Peyer's patch (tissue), 4 donors: Measurements from ENCODE around the gene TBX1. TPM values are rescaled to one million over a fixed set of nuclear protein-coding genes. Genes with fewer than 3 reads are reported as not detected.

ENCODE experiments used
- DNase-seq, 3 donors: peaks; one replicate each; pipeline ENCODE4 v3.0.0-alpha.2; 2017 to 2019
- H3K27ac ChIP-seq, 4 donors: fragments of 200-600 bp; sonication (generic); one replicate each; pipeline ENCODE4 v1.5.1; 2016 to 2019
- H3K27me3 ChIP-seq, 2 donors: fragments of 200-600 bp; sonication (generic); one replicate each; pipeline ENCODE4 v1.5.1; 2019
- H3K36me3 ChIP-seq, 3 donors: fragments of 200-600 bp; sonication (generic); one replicate each; pipeline ENCODE4 v1.5.1; 2016 to 2019
- H3K4me1 ChIP-seq, 4 donors: fragments of 200-600 bp; sonication (generic); one replicate each; pipeline ENCODE4 v1.5.1; 2016 to 2019
- H3K4me3 ChIP-seq, 4 donors: fragments of 200-600 bp; sonication (generic); 1 replicate in 3 of 4; 2 replicates in 1 of 4; pipeline ENCODE4 v1.5.1; 2016 to 2019; ENCODE audit warnings: mild to moderate bottlenecking in 1 of 4
- H3K9me3 ChIP-seq, 4 donors: fragments of 200-600 bp; sonication (generic); one replicate each; pipeline ENCODE4 v1.5.1; 2016 to 2019; ENCODE audit warnings: mild to moderate bottlenecking in 1 of 4
- POLR2A ChIP-seq, 2 donors: fragments of 450-650 bp; IDR thresholded peaks; one replicate each; pipeline ENCODE4 v1.5.1; 2017; ENCODE audit warnings: antibody characterized with exemption in 2 of 2, mild to moderate bottlenecking in 2 of 2, moderate library complexity in 2 of 2
- total RNA-seq, 4 donors: library from RNA; depleted of rRNA; stranded (reverse); fragments of >200 nt; gene quantifications; one replicate each; pipeline ENCODE4 v1.1.0, GENCODE V29; 2016
- TF ChIP-seq, protein P1 (sequence below), 6 experiments: fragments of 450-650 bp in 4 of 6; fragments of 200-600 bp in 2 of 6; sonication (generic) in 1 of 6; IDR thresholded peaks; one replicate each; pipeline ENCODE4 v1.5.1; 2017 to 2019; ENCODE audit warnings: antibody characterized with exemption in 6 of 6, mild to moderate bottlenecking in 3 of 6, moderate library complexity in 1 of 6

Gene TBX1
- total RNA-seq, 4 donors from 2014 or later, result 0.70 to 4.1 (median 1.1) TPM; not detected in 1

DNA sequence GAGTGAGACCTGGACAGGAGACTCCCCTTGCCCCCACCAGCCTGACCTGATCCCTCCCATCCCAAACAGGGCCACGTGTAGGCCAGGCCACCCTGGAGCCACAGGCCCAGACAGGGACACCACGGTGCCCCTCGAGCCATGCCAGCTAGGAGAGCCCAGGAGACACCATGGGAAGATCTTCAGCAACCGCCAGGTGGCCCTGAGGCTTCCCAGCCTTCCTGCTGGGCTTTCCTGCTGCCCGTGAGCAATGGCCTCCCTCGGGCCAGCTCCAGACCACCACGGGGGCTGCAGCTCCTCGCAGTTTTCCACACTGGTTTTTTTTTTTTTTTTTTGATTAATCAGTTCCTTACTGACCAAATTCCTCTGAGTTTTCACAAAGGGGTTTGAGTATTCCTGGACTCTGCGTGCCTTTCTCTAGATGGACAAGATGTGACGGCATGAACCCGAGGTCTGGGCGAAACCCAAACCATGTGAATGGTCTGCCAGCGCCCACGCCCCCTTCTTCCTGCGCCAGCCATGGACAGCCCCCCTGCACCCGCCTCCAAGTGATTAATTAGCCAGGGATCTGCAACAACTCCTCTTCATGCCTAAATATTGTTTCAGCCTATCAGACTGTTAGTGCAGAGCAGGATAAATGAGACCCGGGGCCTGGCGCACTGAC lies 40.9 kb downstream of the TBX1 start:
- H3K27me3 ChIP-seq, result no peaks in the 10 kb centered on the region
- H3K4me3 ChIP-seq, result no peak overlapping the region
- H3K27ac ChIP-seq, result no peak overlapping the region
- H3K9me3 ChIP-seq, result no peaks in the 10 kb centered on the region
- TF ChIP-seq POLR2A (IDR thresholded peaks at IDR 0.05), result no peak
- TF ChIP-seq, protein P1, sequence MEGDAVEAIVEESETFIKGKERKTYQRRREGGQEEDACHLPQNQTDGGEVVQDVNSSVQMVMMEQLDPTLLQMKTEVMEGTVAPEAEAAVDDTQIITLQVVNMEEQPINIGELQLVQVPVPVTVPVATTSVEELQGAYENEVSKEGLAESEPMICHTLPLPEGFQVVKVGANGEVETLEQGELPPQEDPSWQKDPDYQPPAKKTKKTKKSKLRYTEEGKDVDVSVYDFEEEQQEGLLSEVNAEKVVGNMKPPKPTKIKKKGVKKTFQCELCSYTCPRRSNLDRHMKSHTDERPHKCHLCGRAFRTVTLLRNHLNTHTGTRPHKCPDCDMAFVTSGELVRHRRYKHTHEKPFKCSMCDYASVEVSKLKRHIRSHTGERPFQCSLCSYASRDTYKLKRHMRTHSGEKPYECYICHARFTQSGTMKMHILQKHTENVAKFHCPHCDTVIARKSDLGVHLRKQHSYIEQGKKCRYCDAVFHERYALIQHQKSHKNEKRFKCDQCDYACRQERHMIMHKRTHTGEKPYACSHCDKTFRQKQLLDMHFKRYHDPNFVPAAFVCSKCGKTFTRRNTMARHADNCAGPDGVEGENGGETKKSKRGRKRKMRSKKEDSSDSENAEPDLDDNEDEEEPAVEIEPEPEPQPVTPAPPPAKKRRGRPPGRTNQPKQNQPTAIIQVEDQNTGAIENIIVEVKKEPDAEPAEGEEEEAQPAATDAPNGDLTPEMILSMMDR (IDR thresholded peaks at IDR 0.05), result no peak
- peaks cover 0 to 5% (median 0%) of the 10 kb centered on the region in 4 donors for H3K4me1 ChIP-seq
- H3K36me3 ChIP-seq, result no peaks in the 10 kb centered on the region
- no peak for DNase-seq

DNA sequence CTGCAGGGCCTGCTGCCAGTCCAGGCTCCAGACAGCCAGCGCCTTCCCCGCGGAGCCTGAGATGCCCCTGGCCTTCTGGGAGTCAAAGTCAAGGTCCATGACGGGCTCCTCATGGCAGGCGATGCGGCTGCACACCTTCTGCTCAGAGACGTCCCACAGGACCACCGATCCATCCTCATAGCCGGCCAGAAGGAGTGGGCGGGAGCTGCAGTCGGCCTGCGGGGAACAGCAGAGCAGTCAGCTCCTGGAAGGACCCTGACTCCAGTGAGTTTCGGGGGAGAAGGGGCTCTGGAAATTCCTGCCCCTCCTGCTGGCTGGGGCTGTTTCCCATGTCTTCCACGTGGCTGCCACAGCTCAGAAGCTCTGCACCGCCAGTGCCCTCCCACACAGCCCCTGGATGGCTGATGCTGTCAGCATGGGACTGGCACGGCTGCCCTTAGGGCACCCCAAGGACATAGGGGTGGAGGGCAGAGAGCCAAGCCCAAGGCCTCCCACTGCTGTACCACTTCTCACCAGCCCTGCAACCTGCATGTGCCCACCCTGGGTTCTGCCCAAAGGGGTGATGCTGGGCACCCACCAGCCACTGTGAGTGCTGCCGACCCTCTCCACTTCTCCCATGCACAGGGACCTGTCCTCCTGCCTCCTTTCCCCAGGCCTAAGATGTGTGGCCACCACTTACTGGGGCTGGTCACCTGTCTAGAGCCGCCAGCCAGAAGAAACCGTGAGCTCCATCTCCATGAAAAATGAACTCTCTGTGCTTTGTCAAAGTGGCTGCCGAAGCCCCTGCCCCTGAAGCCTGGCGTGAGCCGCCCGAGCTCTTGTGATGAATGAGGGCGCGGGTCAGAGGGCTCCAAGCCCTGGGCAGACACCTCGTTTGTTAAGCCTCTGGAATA lies 41.7 kb downstream of the TBX1 start:
- Histone ChIP-seq H3K4me1 (peaks cover 0 to 13% (median 0%) of the 10 kb centered on the region in 4 donors), H3K27me3 (no peaks in the 10 kb centered on the region), H3K4me3 (no peak overlapping the region), H3K36me3 (no peaks in the 10 kb centered on the region), H3K27ac (no peak overlapping the region), H3K9me3 (no peaks in the 10 kb centered on the region)
- TF ChIP-seq, protein P1 (IDR thresholded peaks at IDR 0.05), result no peak
- TF ChIP-seq POLR2A (IDR thresholded peaks at IDR 0.05), result no peak
- no peak for DNase-seq

DNA sequence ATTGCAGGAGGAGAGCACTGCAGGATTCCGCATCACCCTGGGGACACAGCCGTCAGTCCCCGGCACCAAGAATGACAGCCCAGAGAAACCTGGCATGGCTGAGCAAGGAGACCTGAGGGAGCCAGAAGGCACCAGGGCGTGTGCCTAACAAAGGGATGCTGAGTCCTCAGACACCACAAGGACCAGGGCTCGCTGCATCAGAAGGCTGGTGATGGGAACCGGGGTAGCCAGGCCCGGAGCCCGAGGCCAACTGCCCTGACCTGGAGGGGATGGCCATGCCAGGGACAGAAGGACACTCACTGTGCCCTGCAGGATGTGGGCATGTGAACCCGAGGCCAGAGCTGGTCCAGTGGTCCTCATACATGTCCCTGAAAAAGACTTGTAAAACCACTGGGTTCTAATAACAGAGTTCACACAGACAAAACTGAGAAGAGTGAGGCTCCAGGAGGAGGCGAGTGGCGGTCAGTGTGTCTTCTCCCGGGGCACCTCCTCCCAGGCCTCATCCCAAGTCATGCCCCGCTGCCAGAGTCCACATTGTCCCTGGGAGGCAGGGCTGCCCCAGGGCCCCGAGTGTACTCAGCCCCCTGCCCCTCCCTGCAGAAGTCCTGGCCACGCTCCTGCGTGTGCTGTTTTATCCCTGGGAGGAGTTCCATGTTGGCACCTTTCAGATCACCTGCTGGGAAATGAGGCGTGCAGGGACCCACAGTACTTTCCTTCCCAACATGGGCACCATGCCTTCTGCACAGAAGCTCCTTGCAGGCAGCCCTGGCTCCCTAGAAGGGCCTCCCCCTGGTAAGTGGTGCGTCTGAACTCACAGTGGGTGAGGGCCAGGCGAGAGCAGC lies 42.5 kb downstream of the TBX1 start:
- DNase-seq, result no peak
- Histone ChIP-seq H3K4me1 (peaks cover 0 to 13% (median 0%) of the 10 kb centered on the region in 4 donors), H3K9me3 (no peaks in the 10 kb centered on the region), H3K36me3 (no peaks in the 10 kb centered on the region), H3K27ac (no peak overlapping the region), H3K4me3 (no peak overlapping the region), H3K27me3 (no peaks in the 10 kb centered on the region)
- no peak for TF ChIP-seq POLR2A (IDR thresholded peaks at IDR 0.05)
- TF ChIP-seq, protein P1 (IDR thresholded peaks at IDR 0.05), result no peak

DNA sequence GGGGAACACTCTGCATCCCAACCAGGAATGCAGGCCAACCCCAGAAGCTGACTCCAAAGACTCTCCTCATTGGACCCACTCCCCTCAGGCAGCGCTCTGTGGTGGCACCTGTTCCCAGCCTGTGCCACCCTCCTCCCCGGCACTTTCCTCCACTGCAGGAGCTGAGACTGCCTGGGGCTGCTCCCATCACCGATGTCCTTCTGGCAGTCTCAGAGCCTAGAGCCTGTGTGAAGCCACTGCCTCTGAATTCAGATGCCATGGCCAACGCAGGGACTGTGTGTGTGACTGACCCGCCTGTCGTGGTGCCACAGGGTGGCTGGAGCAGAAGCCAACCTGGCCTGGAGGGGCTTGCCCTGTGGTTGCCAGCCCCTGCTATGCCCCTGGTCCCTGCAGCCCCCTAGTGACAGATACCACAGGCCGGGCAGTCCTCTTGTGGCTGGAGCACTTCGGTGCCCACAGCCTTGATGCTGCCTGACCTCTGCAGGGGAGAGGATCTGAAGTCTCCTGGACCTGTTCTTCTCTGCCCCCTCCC lies 43.2 kb downstream of the TBX1 start:
- Histone ChIP-seq H3K36me3 (no peaks in the 10 kb centered on the region), H3K9me3 (no peaks in the 10 kb centered on the region), H3K4me1 (peaks cover 0 to 13% (median 0%) of the 10 kb centered on the region in 4 donors), H3K27ac (no peak overlapping the region), H3K27me3 (no peaks in the 10 kb centered on the region), H3K4me3 (no peak overlapping the region)
- no peak for TF ChIP-seq POLR2A (IDR thresholded peaks at IDR 0.05)
- TF ChIP-seq, protein P1 (IDR thresholded peaks at IDR 0.05), result no peak
- DNase-seq, result no peak

DNA sequence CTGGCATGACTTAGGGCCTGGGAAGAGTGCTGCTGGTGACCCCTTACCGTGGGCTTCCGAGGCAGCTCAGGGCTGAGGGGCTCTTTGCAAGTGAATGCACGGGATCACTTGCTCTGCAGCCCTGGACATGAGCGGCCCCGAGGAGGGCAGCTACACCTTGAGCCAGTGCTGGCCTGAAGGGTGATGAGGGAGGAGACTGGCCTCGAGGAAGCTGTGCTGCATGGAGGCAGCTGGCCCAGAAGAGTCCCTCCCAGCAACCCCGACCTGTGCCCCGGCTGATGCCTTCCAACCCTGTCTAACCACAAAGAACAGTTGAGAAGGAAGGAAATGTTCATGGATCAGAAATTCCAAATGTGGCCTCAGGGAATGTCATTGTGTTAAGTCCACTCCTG lies 45.2 kb downstream of the TBX1 start:
- Histone ChIP-seq H3K4me3 (no peak overlapping the region), H3K9me3 (no peaks in the 10 kb centered on the region), H3K36me3 (no peaks in the 10 kb centered on the region), H3K27ac (no peak overlapping the region), H3K4me1 (peaks cover 0 to 13% (median 0%) of the 10 kb centered on the region in 4 donors), H3K27me3 (no peaks in the 10 kb centered on the region)
- DNase-seq, result peak in 1 of 3 donors; percentile 41
- TF ChIP-seq, protein P1 (IDR thresholded peaks at IDR 0.05), result no peak
- no peak for TF ChIP-seq POLR2A (IDR thresholded peaks at IDR 0.05)
